Activated CD8-positive, alpha-beta memory T cell treated with anti-CD3 and anti-CD28 coated beads, Interleukin-2, amount 50 U/mL, for 1 hour (primary cell): Measurements from ENCODE around the gene CLCA4.

Source experiments
- DNase-seq: peaks from one replicate; pipeline ENCODE4 v3.0.0-alpha.2; 2020; ENCODE audit errors: extremely low read depth

Gene CLCA4

DNA sequence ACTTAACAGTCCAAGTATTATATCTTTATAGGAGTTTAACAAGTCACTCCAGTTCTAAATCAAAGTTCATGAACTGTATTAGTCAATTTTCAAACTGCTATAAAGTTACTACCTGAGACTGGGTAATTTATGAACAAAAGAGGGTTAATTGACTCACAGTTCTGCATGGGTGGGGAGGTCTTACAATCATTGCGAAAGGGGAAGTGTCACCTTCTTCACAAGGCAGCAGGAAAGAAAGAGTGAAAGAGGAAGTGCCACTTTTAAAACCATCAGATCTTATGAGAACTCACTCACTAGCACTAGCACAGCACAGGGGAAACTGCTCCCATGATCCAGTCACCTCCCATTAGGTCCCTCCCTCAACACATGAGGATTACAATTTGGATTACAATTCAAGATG lies 70.0 kb downstream of the CLCA4 start:
- no peak for DNase-seq

DNA sequence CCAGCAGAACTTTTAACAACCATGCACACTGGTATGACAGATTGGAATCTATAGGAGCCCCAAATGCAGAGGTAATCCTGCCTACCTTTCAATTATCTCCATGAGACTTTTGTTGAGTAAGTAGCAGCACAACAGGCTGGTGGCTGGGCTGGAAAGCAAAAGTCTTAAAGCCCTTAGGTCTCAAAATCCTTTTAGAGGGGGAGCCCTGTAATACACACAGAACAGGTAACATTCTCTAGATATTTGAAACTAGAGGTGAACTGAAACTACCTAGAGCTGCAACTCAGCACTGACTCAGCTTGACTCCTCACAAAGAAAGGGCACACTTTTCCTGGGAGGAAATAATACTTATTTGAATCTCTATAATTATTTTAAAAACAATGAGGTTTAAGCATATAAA lies 71.5 kb downstream of the CLCA4 start:
- DNase-seq: no peak

DNA sequence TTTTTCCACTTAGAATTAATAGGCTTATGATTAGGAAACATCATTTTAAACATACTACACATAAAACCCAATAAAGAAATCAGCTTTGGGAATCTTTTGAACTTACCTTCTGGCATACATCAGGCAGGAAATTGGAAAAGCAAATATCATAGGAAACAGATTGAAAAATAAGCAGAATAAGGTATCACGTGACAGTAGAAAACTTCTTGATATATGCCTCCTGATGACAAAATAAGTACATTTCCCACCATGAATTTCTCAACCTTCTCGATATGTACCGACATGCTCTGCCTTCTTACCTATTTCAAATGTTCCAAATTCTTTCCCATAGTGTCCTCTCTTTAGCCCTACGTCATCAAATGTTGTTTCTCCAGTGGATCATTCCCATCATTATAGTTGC lies 72.4 kb downstream of the CLCA4 start:
- DNase-seq: no peak

DNA sequence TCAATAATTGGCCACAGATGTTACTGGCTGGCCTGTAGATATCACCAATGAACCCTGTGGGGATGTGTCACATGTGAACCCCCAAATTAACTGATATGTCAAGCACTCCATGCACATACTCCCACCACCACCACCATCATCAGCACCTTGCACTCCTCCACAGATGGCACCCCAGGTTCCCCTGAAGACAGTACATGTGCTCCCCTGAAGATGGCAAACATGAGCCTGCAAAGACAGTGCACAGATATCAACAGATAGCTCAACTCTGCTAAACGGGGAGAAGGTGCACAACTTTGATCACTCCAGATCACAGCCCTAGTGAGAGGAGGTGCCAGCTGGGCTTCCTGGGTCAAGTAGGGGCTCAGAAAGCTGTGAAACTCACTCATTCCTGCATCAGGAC lies 74.4 kb downstream of the CLCA4 start:
- no peak for DNase-seq
